Calu3 (cell line): ENCODE measurements around the gene SMIM14. TPM values are rescaled to one million over a fixed set of nuclear protein-coding genes. Genes with fewer than 3 reads are reported as not detected.

Source experiments
- BruUV-seq: library from RNA; stranded (reverse); fragments of 400-500 nt; replicated peaks from 2 replicates; lab custom pipeline; 2021; lab: Mats Ljungman, UMichigan
- CTCF ChIA-PET: fragments of 300-600 bp; sonication (Branson Sonifier 250); formaldehyde crosslinking; loops from one replicate; lab custom pipeline; 2022; ENCODE audit warnings: antibody characterized with exemption; lab: Charles Lee
- DNase-seq: peaks from one replicate; pipeline ENCODE4 v3.0.0; 2022
- H3K27ac Mint-ChIP-seq: one replicate; pipeline ENCODE4 v1.8.0; 2022; ENCODE audit warnings: mixed read lengths; ENCODE audit not compliant: unreplicated experiment
- H3K27me3 Mint-ChIP-seq: one replicate; pipeline ENCODE4 v1.8.0; 2022; ENCODE audit warnings: mixed read lengths; ENCODE audit not compliant: unreplicated experiment
- H3K36me3 Mint-ChIP-seq: one replicate; pipeline ENCODE4 v1.8.0; 2022; ENCODE audit warnings: mild to moderate bottlenecking, moderate library complexity, mixed read lengths; ENCODE audit not compliant: insufficient read depth, unreplicated experiment
- H3K4me1 Mint-ChIP-seq: one replicate; pipeline ENCODE4 v1.8.0; 2022; ENCODE audit warnings: mild to moderate bottlenecking, low read depth, mixed read lengths; ENCODE audit not compliant: unreplicated experiment
- H3K4me3 Mint-ChIP-seq: one replicate; pipeline ENCODE4 v1.8.0; 2022; ENCODE audit warnings: mild to moderate bottlenecking, low read depth, moderate library complexity, mixed read lengths; ENCODE audit not compliant: unreplicated experiment
- H3K9me3 Mint-ChIP-seq: one replicate; pipeline ENCODE4 v1.8.0; 2022; ENCODE audit warnings: low read depth, mixed read lengths; ENCODE audit not compliant: unreplicated experiment
- intact Hi-C: fragments of 100-400 bp; cut with micrococcal nuclease; formaldehyde crosslinking; loops from one replicate; pipeline ENCODE4 v1.10.0; 2022; ENCODE audit not compliant: unreplicated experiment
- total RNA-seq: library from RNA; stranded (reverse); gene quantifications from 2 replicates; pipeline ENCODE4 v1.2.3, GENCODE V29; 2022
- TF ChIP-seq, protein P1 (sequence below): fragments of 200-600 bp; IDR thresholded peaks from one replicate; pipeline ENCODE4 v1.8.0; 2022; ENCODE audit warnings: antibody characterized with exemption; ENCODE audit not compliant: unreplicated experiment

SMIM14 gene
- total RNA-seq, 1 experiment from 2014 or later: 22.2 TPM

- intact Hi-C loops: no loop called here
- H3K27me3 Mint-ChIP-seq: no peaks in the 10 kb centered on the region
- CTCF ChIA-PET: interaction anchor here (0.7 kb wide), 1 partner anchor 13 kb away, joined by 3 read pairs; no protein-coding TSS in a partner anchor
- peaks cover 6% of the 10 kb centered on the region for H3K9me3 Mint-ChIP-seq
- no peak overlapping the region for H3K4me3 Mint-ChIP-seq
- BruUV-seq: no TSS peak
- H3K4me1 Mint-ChIP-seq: peaks cover 16% of the 10 kb centered on the region
- H3K27ac Mint-ChIP-seq: no peak overlapping the region
- peaks cover 7% of the 10 kb centered on the region for H3K36me3 Mint-ChIP-seq
- DNase-seq: no peak
- TF ChIP-seq, protein P1, sequence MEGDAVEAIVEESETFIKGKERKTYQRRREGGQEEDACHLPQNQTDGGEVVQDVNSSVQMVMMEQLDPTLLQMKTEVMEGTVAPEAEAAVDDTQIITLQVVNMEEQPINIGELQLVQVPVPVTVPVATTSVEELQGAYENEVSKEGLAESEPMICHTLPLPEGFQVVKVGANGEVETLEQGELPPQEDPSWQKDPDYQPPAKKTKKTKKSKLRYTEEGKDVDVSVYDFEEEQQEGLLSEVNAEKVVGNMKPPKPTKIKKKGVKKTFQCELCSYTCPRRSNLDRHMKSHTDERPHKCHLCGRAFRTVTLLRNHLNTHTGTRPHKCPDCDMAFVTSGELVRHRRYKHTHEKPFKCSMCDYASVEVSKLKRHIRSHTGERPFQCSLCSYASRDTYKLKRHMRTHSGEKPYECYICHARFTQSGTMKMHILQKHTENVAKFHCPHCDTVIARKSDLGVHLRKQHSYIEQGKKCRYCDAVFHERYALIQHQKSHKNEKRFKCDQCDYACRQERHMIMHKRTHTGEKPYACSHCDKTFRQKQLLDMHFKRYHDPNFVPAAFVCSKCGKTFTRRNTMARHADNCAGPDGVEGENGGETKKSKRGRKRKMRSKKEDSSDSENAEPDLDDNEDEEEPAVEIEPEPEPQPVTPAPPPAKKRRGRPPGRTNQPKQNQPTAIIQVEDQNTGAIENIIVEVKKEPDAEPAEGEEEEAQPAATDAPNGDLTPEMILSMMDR: no peak
Observed at GRCh38 chr4:39562792-39563191, 75.9 kb downstream of the SMIM14 start.

DNA sequence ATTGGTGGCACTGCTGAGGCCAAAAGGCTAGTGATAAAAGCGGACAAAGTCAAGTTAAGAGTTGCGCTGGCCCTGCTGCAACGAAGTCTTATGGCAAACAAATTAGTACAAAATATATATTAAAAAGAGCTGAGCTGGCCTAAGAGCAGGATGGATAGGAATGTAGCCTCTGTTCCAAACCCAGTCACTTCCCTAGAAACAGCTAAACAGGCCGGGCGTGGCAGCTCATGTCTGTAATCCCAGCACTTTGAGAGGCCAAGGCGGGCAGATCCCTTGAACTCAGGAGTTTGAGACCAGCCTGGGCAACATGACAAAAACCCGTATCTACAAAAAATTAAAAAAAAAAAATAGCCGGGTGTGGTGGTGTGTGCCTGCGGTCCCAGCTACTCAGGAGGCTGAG, 79.0 kb downstream of the SMIM14 start:
- TF ChIP-seq, protein P1: no peak
- Mint-ChIP-seq H3K36me3 (peaks cover 6% of the 10 kb centered on the region), H3K9me3 (no peaks in the 10 kb centered on the region), H3K27ac (no peak overlapping the region), H3K4me1 (peaks cover 11% of the 10 kb centered on the region), H3K27me3 (no peaks in the 10 kb centered on the region), H3K4me3 (no peak overlapping the region)
- BruUV-seq: no TSS peak
- intact Hi-C loops: no loop called here
- no peak for DNase-seq
- CTCF ChIA-PET: no interaction called here

DNA sequence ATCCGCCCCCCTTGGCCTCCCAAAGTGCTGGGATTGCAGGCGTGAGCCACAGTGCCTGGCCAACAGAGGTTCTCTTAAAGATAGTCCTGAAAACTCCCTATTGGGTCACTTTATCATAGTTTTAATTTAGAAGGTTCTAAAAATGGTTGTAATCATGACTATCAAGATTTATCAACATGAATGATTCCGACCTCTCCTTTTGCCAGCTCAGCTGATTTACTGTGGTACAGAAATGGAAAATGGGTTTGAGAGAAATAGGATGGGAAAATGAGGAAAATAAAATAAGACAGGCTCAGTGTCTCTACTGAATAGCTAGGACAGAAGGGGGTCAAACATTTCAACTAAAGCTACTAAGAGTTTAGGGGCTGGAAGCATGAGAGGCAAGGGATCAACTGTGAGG, 83.2 kb downstream of the SMIM14 start:
- H3K4me1 Mint-ChIP-seq: peaks cover 11% of the 10 kb centered on the region
- no peak overlapping the region for H3K4me3 Mint-ChIP-seq
- peaks cover 6% of the 10 kb centered on the region for H3K36me3 Mint-ChIP-seq
- CTCF ChIA-PET: interaction anchor here (0.6 kb wide), 1 partner anchor 41 kb away, joined by 4 read pairs; no protein-coding TSS in a partner anchor
- BruUV-seq: no TSS peak
- TF ChIP-seq, protein P1: no peak
- H3K9me3 Mint-ChIP-seq: no peaks in the 10 kb centered on the region
- H3K27ac Mint-ChIP-seq: no peak overlapping the region
- no peaks in the 10 kb centered on the region for H3K27me3 Mint-ChIP-seq
- intact Hi-C loops: no loop called here
- DNase-seq: no peak

DNA sequence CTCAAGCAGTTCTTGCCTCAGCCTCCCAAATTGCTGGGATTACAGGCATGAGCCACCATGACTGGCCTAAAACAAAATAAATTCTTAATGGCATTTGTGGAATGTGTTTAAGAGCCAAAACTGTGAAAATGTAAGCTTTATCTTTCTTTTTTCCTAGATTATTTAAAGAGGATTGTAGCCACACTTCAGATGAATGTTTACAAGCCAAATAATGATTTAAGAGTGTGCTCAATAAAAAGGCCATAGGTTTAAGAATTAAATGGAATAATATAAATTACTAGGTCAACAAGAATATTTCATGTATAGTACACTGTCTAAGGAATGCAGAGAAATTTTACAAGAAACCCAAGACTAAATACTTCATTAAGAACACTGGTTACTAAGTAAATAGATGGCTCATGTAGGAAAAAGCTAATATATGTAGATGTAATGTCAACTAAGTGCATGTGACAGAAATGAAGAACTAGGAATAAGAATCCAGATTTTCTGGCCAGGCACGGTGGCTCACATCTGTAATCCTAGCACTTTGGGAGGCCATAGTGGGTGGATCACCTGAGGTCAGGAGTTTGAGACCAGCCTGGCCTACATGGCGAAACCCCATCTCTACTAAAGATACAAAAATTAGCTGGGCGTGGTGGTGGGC, 90.1 kb downstream of the SMIM14 start:
- peaks cover 7% of the 10 kb centered on the region for H3K4me1 Mint-ChIP-seq
- CTCF ChIA-PET: no interaction called here
- intact Hi-C loops: no loop called here
- no peaks in the 10 kb centered on the region for H3K27me3 Mint-ChIP-seq
- H3K9me3 Mint-ChIP-seq: no peaks in the 10 kb centered on the region
- H3K36me3 Mint-ChIP-seq: no peaks in the 10 kb centered on the region
- TF ChIP-seq, protein P1: no peak
- no peak overlapping the region for H3K4me3 Mint-ChIP-seq
- no TSS peak for BruUV-seq
- no peak for DNase-seq
- no peak overlapping the region for H3K27ac Mint-ChIP-seq
